RWPE2 (cell line): ENCODE measurements around the gene OMP.

ENCODE experiments used
- ATAC-seq: fragments of 200-7000 bp; cut with Tn5 transposase; 3 replicates; pipeline ENCODE4 v1.9.1; 2021; ENCODE audit warnings: low read depth
- DNase-seq: peaks from one replicate; pipeline ENCODE4 v3.0.0-alpha.2; 2020; ENCODE audit warnings: low spot score
- H3K27ac ChIP-seq: fragments of 450-650 bp; 2 replicates; pipeline ENCODE4 v1.5.1; 2017; ENCODE audit warnings: mild to moderate bottlenecking; ENCODE audit not compliant: poor library complexity, severe bottlenecking
- H3K27me3 ChIP-seq: fragments of 250-450 bp; sonication (Bioruptor Pico); 2 replicates; pipeline ENCODE4 v1.5.1; 2021; ENCODE audit warnings: mild to moderate bottlenecking, moderate library complexity; ENCODE audit not compliant: insufficient read depth, poor library complexity, severe bottlenecking
- H3K36me3 ChIP-seq: fragments of 250-450 bp; sonication (Bioruptor Pico); 2 replicates; pipeline ENCODE4 v1.5.1; 2020; ENCODE audit warnings: low read depth, mild to moderate bottlenecking, moderate library complexity
- H3K4me1 ChIP-seq: fragments of 250-450 bp; sonication (Bioruptor Pico); 2 replicates; pipeline ENCODE4 v1.5.1; 2021; ENCODE audit warnings: mild to moderate bottlenecking, moderate library complexity; ENCODE audit not compliant: insufficient read depth, poor library complexity, severe bottlenecking
- H3K4me3 ChIP-seq: fragments of 250-450 bp; sonication (Bioruptor Pico); 2 replicates; pipeline ENCODE4 v1.5.1; 2021; ENCODE audit warnings: mild to moderate bottlenecking, moderate library complexity; ENCODE audit not compliant: severe bottlenecking
- H3K9me3 ChIP-seq: fragments of 250-450 bp; sonication (Bioruptor Pico); 2 replicates; pipeline ENCODE4 v1.5.1; 2021; ENCODE audit warnings: mild to moderate bottlenecking, moderate library complexity; ENCODE audit not compliant: severe bottlenecking
- TF ChIP-seq, protein P1 (sequence below): fragments of 450-650 bp; IDR thresholded peaks from one replicate; pipeline ENCODE4 v1.5.1; 2017; ENCODE audit warnings: mild to moderate bottlenecking, moderate library complexity; ENCODE audit not compliant: poor library complexity, severe bottlenecking

Gene OMP

DNA sequence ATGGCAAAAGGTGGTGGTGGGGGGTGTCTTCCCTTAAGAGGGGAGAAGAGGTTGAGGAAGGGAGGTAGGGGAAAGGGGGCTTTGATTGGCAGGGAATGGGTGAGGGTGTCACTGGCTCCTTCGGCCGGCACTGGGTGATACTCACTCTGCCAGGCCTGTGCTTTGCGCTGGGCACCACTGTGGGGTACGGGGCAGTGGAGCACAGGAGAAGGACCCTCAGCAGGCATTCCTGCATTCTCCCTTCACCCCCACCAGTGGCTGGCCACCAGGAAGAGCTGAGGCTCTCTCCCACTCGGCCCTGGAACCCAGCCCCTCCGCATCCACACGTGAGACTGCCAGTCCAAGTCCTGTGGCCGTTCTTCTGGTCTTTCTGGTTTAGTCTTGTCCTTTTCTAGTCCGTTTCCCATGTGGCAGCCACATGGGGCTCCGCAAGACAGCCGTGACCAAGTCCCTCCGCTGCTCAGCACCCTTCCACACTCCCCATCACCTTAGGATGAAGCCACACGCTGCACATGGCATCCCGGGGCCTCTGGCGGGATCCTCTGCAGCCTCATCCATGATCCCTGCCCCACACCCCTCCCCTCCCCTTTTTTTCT is 27.9 kb upstream of the OMP start:
- Histone ChIP-seq H3K27ac (no peak overlapping the region), H3K9me3 (no peaks in the 10 kb centered on the region), H3K4me1 (peaks cover 3% of the 10 kb centered on the region), H3K4me3 (no peak overlapping the region), H3K36me3 (no peaks in the 10 kb centered on the region), H3K27me3 (no peaks in the 10 kb centered on the region)
- ATAC-seq (no peak), DNase-seq (peak; percentile 34)
- TF ChIP-seq, protein P1, sequence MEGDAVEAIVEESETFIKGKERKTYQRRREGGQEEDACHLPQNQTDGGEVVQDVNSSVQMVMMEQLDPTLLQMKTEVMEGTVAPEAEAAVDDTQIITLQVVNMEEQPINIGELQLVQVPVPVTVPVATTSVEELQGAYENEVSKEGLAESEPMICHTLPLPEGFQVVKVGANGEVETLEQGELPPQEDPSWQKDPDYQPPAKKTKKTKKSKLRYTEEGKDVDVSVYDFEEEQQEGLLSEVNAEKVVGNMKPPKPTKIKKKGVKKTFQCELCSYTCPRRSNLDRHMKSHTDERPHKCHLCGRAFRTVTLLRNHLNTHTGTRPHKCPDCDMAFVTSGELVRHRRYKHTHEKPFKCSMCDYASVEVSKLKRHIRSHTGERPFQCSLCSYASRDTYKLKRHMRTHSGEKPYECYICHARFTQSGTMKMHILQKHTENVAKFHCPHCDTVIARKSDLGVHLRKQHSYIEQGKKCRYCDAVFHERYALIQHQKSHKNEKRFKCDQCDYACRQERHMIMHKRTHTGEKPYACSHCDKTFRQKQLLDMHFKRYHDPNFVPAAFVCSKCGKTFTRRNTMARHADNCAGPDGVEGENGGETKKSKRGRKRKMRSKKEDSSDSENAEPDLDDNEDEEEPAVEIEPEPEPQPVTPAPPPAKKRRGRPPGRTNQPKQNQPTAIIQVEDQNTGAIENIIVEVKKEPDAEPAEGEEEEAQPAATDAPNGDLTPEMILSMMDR: no peak

DNA sequence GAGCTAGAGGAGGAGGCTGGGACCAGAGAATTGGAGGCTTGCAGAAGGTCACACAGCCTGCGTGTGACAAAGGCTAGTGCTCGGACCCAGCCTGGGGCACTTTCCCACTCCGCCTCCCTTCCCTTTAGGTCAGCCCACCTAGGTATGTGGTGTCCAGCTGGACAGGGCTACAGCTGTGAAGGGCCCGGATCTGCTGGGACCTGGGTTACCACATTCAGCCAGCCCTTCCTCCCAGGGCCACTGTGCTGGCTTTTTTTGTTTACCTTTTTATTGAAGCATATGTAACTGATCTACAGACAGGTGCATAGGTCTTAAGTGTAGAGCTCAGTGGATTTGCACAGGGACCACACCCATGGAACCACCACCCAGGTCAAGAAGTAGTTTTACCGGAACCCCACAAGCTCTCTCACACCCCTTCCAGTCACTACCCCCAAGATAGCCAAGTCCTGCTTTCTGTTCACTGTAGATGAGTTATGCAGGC is 27.2 kb upstream of the OMP start:
- H3K27ac ChIP-seq: no peak overlapping the region
- H3K4me3 ChIP-seq: no peak overlapping the region
- no peak for ATAC-seq
- no peaks in the 10 kb centered on the region for H3K27me3 ChIP-seq
- DNase-seq: no peak
- H3K36me3 ChIP-seq: no peaks in the 10 kb centered on the region
- H3K9me3 ChIP-seq: no peaks in the 10 kb centered on the region
- peaks cover 3% of the 10 kb centered on the region for H3K4me1 ChIP-seq
- TF ChIP-seq, protein P1: no peak

DNA sequence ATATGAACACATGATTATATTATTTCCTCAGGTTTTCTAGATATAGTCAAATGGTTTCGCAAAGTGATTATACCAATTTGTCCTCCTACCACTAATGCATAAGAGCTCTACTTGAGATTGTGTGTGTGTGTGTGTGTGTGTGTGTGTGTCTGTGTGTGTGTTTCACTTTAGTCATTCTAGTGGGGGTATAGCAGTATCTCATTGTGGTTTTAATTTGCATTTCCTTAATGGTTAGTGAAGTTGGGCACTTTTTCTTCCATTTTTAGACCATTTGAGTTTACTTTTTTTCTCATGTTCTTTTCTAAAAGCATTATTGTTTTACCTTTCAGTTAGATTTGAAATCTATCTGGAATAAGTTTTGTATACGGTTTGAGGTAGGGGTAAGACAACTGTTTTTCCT is 23.0 kb upstream of the OMP start:
- TF ChIP-seq, protein P1: no peak
- Histone ChIP-seq H3K9me3 (no peaks in the 10 kb centered on the region), H3K36me3 (no peaks in the 10 kb centered on the region), H3K27me3 (no peaks in the 10 kb centered on the region), H3K27ac (no peak overlapping the region), H3K4me3 (no peak overlapping the region), H3K4me1 (no peaks in the 10 kb centered on the region)
- ATAC-seq: no peak
- no peak for DNase-seq

DNA sequence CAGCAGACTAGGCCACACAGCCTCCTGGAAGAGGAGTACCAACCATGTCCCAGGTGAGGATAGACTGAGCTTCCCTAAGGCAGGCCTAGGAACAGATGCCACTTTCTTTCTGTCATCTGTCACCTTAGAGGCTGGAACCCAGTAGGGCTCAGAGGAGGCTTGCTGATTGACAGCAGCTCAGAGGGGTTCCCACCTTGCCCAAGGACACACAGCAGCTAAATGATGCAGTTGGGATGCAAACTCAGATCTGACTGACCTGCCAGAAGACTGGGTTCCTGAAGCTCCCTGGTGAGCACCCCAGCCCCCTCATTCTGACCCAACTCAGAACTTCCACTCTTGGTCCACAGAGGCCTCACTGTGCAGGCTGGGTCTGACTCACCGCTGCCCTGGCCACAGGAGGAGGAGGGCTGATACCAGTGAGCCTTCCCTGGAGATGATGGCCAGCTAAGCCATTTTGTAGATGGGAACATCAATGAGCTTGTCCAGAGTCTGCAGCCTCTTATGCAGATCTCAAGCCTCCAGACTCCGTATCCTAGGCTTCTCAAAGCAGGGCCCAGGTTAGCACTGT is 21.9 kb upstream of the OMP start:
- ATAC-seq (no peak), DNase-seq (no peak)
- H3K27me3 ChIP-seq: no peaks in the 10 kb centered on the region
- H3K9me3 ChIP-seq: no peaks in the 10 kb centered on the region
- no peak overlapping the region for H3K27ac ChIP-seq
- H3K36me3 ChIP-seq: no peaks in the 10 kb centered on the region
- TF ChIP-seq, protein P1: no peak
- H3K4me3 ChIP-seq: no peak overlapping the region
- H3K4me1 ChIP-seq: no peaks in the 10 kb centered on the region

DNA sequence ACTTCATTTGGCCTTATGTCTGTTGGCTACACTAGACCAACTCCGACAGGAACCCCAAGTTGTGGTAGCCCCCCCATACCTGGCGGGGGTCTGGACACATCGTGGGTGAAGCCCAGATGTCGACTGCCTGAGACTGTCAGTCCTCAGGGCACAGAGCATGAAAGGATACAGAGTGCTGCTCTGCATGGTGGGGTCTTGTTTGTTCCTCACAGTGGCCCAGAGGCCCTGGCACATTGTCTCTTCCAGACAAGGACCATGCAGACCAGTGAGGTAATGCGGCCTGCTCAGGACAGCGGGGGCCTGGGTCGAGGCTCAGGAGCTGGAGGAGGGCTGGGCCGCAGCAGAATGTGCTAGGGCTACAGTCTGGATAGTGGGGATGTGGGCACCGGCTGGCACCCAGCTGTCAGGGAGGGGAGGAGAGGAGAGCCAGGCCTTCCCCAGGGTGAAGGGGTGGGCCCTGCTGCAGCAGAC is 21.2 kb upstream of the OMP start:
- TF ChIP-seq, protein P1: no peak
- Histone ChIP-seq H3K4me1 (no peaks in the 10 kb centered on the region), H3K9me3 (no peaks in the 10 kb centered on the region), H3K4me3 (no peak overlapping the region), H3K27ac (no peak overlapping the region), H3K36me3 (no peaks in the 10 kb centered on the region), H3K27me3 (no peaks in the 10 kb centered on the region)
- no peak for ATAC-seq
- DNase-seq: peak; percentile 42
